Stimulated activated CD4-positive, alpha-beta T cell treated with anti-CD3 and anti-CD28 coated beads, Interleukin-12 subunit alpha, Interleukin-12 subunit beta, amount 100 ng/mL, for 48 hours (primary cell): ENCODE results near the gene CHRM3.
"Not testable (repeated sequence)": the region's sequence is repeated elsewhere in the genome, so short reads cannot be mapped to it uniquely, and the experiment has no call there.

Experiments
- DNase-seq, 3 donors: peaks; one replicate each; pipeline ENCODE4 v3.0.0-alpha.2; 2020; ENCODE audit warnings: low read depth in 2 of 3, low spot score in 1 of 3

Gene CHRM3

DNA sequence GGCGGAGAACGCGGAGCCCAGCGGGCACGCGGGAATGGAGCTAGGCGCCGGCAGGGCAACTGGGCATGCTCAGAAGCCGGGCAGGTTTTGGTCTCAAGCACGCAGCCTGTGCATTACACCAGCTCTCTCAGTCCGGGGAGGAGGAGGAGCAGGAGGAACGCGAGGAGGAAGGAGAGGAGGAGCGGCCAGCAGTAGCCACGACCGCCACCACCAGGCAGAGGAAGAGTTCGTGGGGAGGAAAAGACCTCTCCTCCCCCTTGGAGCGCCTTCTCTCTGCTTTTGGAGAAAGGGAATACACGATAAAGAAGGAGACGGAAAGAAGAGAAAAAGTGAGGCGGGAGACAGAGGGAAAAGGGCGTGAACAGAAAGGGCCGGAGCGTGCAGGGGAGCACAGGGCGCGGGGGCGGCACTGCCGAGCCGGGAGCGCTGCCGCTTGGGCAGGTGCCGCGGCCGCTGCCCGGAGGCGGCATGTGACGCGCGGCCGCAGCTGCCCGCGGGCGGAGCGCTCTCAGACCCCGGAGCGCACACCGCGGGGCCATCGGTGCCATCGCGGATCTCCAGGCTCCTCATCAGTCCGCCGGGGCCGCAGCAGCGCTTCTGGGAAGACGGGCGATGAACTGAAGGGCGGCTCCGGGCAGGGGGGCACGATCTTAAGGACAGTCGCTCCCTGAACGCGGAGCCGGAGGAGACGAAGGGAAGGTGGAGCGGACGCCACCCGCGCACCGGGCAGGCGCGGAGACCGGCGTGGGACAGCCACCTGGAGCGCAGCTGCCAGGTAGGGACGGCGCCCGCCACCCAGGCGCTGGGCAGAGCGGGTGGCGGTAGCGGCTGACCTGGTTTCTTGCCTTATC lies at the start of gene CHRM3:
CHRM3 (plus strand) TSS at position 116 of the 851 bp plus-strand sequence. CDS start 520,884 bp downstream, outside the sequence.
- DNase-seq, result peak in 2 of 3 donors; percentile 8 to 23

- DNase-seq, result no peak
Measured at GRCh38 chr1:239337799-239338430, 48.5 kb upstream of the CHRM3 start.

GRCh38 chr1:239347776-239348175 lies 38.6 kb upstream of the CHRM3 start:
- no peak for DNase-seq

GRCh38 chr1:239348635-239349353 lies 37.6 kb upstream of the CHRM3 start:
- DNase-seq, result no peak

GRCh38 chr1:239349699-239350098 lies 36.7 kb upstream of the CHRM3 start:
- no peak for DNase-seq

GRCh38 chr1:239353536-239353935 lies 32.8 kb upstream of the CHRM3 start:
- no peak for DNase-seq

GRCh38 chr1:239354231-239354630 lies 32.1 kb upstream of the CHRM3 start:
- no peak for DNase-seq

GRCh38 chr1:239357867-239358266 lies 28.5 kb upstream of the CHRM3 start:
- DNase-seq, result no peak

- DNase-seq, result no peak
Measured at GRCh38 chr1:239361403-239361802, 25.0 kb upstream of the CHRM3 start.

DNA sequence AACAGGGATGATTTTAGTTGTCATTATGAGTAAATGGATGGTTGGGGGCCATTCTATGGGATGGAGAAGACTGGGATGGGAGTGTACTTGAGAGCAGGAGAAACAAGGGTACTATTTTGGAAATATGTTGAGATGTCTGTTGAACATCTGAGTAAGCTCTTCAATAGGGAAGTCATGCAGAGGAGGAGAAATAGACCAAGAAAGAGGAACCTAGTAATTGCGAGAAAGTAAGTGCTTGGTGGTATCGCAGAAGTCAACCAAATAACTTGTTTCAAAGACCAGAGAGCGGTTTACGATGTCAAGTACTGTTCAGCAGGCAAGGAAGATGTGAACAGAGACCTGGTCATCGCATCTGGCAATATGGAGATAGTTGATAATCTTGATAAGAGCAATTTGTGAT lies 22.4 kb upstream of the CHRM3 start:
- no peak for DNase-seq

DNA sequence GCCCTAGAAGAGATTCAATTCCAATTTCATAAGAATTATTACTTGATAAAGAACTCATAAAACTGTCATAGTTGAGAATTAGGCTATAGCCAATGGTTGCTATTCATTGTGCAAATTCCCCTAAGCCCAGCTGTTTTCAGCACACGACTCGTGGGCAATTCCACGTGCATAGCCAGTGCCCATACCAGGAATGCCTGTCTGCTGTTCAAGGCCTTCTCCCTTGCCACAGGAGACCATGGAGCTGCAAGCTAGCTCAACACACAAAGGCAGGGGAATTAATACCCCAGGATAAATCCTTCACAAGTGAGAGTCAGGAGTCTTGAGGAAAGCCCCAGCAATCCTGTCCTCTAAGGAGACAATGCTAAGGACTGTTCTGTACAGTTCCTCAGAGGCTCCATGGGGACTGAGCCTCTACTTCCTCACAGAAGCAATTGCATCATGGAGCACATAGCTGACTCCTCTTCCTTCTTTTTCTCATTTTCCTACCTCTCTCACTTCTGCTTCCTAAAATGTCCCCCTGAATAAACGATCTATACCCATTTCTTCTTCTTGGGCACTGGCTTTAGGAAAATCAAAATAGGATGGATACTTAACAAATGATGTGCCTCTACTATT lies 19.1 kb upstream of the CHRM3 start:
- DNase-seq, result no peak

- no peak for DNase-seq
Measured at GRCh38 chr1:239368436-239369109, 17.8 kb upstream of the CHRM3 start.

DNA sequence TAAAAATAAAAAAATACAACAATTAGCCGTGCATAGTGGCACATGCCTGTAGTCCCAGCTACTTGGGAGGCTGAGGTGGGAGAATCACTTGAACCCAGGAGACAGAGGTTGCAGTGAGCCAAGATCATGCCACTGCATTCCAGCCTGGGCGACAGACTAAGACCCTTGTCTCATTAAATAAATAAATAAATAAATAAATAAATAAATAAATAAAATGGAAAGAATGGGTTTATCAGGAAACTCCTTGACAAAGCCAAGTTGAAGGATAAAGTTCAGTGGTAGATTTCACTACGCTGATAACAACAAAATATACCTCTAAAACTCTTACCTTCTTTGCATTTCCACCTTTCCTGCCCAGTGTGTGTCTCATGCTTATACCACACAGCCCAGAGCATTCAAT lies 15.5 kb upstream of the CHRM3 start:
- not testable (repeated sequence) for DNase-seq

- no peak for DNase-seq
Measured at GRCh38 chr1:239382666-239383065, 3.7 kb upstream of the CHRM3 start.

DNA sequence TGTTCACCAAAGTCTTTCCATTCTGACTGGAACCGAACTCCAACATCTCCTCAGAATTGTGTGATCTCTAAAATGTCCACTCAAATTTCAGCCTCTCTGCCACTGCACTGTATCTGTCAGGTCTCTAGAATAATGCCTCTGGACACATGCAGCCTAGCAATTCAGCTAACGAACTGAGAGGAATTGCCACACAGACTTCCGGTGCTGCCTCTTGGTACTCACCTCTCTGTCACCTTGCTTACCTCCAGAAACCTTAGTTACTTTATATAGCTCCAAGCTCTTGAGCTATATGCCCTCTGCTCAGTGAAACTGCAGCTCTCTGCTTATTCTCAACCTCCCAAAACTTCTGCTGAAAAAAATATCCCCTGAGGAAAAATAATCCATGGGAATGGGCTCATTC lies 2.7 kb upstream of the CHRM3 start:
- DNase-seq, result no peak

DNA sequence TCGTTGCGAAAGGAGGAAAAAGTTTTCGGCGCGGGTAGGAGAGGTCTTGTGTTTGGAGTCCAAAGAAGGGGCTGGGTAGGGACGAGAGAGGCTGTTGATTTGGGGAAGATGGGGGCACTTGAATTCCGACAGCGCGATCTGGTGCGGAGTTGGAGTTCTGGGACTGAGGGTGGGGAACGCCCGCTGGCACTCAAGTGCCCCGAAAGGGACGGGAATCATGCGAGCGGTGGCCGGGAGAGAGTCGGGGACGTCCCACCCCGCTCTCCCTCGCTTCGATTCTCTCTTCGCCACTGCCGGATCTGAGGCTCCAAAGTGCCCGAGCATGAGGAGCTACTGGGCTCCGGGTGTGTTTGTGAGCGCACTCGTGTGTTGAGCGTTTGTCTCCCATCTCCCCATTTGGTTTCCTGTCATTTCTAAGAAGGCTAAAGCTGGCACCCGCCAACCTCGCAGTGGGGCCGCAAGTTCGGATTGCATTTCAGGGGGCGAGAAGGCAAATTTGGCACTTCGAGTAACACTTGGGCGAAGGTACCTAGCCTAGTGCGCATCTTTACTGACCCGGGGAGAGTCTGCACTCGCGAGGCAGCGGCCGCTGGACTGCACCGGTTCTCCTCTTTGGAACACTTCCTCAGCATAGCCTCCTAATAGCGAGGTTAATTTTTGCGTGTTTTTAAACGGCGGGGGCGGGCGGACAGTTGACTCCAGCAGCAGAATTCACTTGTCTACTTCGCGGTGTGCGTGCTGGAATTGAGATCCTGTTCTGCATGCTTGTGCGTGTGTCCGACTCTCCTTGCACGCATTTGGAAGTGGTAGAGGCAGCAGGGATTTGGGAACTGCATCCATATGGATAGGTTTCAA lies 1.2 kb downstream of the CHRM3 start:
- DNase-seq, result no peak

- DNase-seq, result no peak
Measured at GRCh38 chr1:239388159-239388485, 1.8 kb downstream of the CHRM3 start.

DNA sequence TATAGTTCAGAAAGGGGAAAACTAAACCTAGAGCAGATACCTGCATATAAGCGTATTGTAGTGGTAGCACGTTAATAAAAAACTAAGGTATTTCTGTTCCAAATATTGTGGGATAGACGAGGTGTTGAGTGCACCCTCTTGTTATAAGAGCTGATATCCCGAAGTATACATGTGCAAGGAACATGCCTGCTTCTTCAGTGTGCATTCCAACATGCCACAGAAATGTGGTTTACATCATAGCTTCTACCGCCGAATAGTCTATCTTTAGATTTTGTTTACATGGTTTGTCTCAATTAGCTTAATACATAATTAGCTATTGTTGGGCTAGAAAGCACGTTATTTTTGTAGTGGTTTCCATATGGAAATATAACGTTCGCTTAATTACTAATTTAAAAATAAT lies 2.2 kb downstream of the CHRM3 start:
- DNase-seq, result no peak

GRCh38 chr1:239389703-239390102 lies 3.3 kb downstream of the CHRM3 start:
- no peak for DNase-seq

GRCh38 chr1:239392271-239392670 lies 5.9 kb downstream of the CHRM3 start:
- DNase-seq, result no peak
